ENCODE results near the gene CDC37L1.

The CDC37L1 gene

GRCh38 chr9:4661611-4662010 lies 17.8 kb upstream of the CDC37L1 start:
- peak overlapping the region; percentile 95 to 96 for H3K27ac Mint-ChIP-seq
- H3K4me1 Mint-ChIP-seq (ENCODE audit: low read depth in 2 of 2): peaks cover 42 to 55% of the 10 kb centered on the region in 2 donors
- peaks cover 0 to 2% of the 10 kb centered on the region in 2 donors for H3K9me3 Mint-ChIP-seq
- peaks cover 17% of the 10 kb centered on the region for H3K36me3 Mint-ChIP-seq (ENCODE audit: insufficient read depth)
- no peaks in the 10 kb centered on the region for H3K27me3 Mint-ChIP-seq
- DNase-seq (no peak), ATAC-seq (replicated peaks) (peak; percentile 23)
- peak overlapping the region; percentile 86 to 94 for H3K4me3 Mint-ChIP-seq

GRCh38 chr9:4662108-4662988 lies 17.0 kb upstream of the CDC37L1 start, which contains the start of gene PLPP6:
TSS of gene PLPP6 (plus strand) at chr9:4662294. CDS start at chr9:4662376, 82 bp downstream.
- Mint-ChIP-seq H3K27me3 (no peaks in the 10 kb centered on the region), H3K27ac (peak within 1 kb of the TSS; percentile 95 to 96), H3K4me3 (peak within 1 kb of the TSS; percentile 86 to 94), H3K4me1 (ENCODE audit: low read depth in 2 of 2) (peaks cover 42 to 59% of the 10 kb centered on the region in 2 donors), H3K36me3 (ENCODE audit: insufficient read depth) (peaks cover 17% of the 10 kb centered on the region), H3K9me3 (peaks cover 0 to 2% of the 10 kb centered on the region in 2 donors)
- DNase-seq: peak; percentile 52 to 69 (median 54)
- peak; percentile 66 for ATAC-seq (replicated peaks)

- ATAC-seq (replicated peaks): peak; percentile 37
- Mint-ChIP-seq H3K4me1 (ENCODE audit: low read depth in 2 of 2) (peaks cover 42 to 64% of the 10 kb centered on the region in 2 donors), H3K4me3 (peak overlapping the region; percentile 86 to 94), H3K27me3 (no peaks in the 10 kb centered on the region), H3K9me3 (peaks cover 0 to 2% of the 10 kb centered on the region in 2 donors), H3K27ac (peak overlapping the region; percentile 95 to 96), H3K36me3 (ENCODE audit: insufficient read depth) (peaks cover 17% of the 10 kb centered on the region)
- DNase-seq: peak in 2 of 3 experiments; percentile 5 to 12
Observed at GRCh38 chr9:4662989-4663792, 16.2 kb upstream of the CDC37L1 start.

- H3K27me3 Mint-ChIP-seq: no peaks in the 10 kb centered on the region
- ATAC-seq (replicated peaks) (no peak), DNase-seq (no peak)
- peaks cover 42 to 64% of the 10 kb centered on the region in 2 donors for H3K4me1 Mint-ChIP-seq (ENCODE audit: low read depth in 2 of 2)
- peak overlapping the region; percentile 69 to 96 for H3K27ac Mint-ChIP-seq
- peaks cover 17% of the 10 kb centered on the region for H3K36me3 Mint-ChIP-seq (ENCODE audit: insufficient read depth)
- H3K4me3 Mint-ChIP-seq: peak overlapping the region; percentile 86 to 94
- H3K9me3 Mint-ChIP-seq: peaks cover 0 to 2% of the 10 kb centered on the region in 2 donors
Observed at GRCh38 chr9:4663956-4664355, 15.4 kb upstream of the CDC37L1 start.

GRCh38 chr9:4665357-4665756 lies 14.0 kb upstream of the CDC37L1 start:
- Mint-ChIP-seq H3K27ac (peak overlapping the region; percentile 69 to 90), H3K4me3 (peak overlapping the region; percentile 71 to 87), H3K4me1 (ENCODE audit: low read depth in 2 of 2) (peaks cover 39 to 61% of the 10 kb centered on the region in 2 donors), H3K36me3 (ENCODE audit: insufficient read depth) (peaks cover 17% of the 10 kb centered on the region), H3K9me3 (no peaks in the 10 kb centered on the region), H3K27me3 (no peaks in the 10 kb centered on the region)
- ATAC-seq (replicated peaks) (no peak), DNase-seq (no peak)

GRCh38 chr9:4666042-4666699 lies 13.2 kb upstream of the CDC37L1 start, which contains the start of gene SPATA6L:
TSS of gene SPATA6L (minus strand) at chr9:4666480. CDS start at chr9:4666250, 230 bp downstream.
- Mint-ChIP-seq H3K36me3 (ENCODE audit: insufficient read depth) (peaks cover 17% of the 10 kb centered on the region), H3K9me3 (no peaks in the 10 kb centered on the region), H3K27ac (peak within 1 kb of the TSS; percentile 69 to 90), H3K4me3 (peak within 1 kb of the TSS; percentile 71 to 87), H3K4me1 (ENCODE audit: low read depth in 2 of 2) (peaks cover 38 to 58% of the 10 kb centered on the region in 2 donors), H3K27me3 (no peaks in the 10 kb centered on the region)
- peak; percentile 34 for ATAC-seq (replicated peaks)
- peak; percentile 18 to 37 (median 21) for DNase-seq

- no peak overlapping the region for H3K27ac Mint-ChIP-seq
- H3K36me3 Mint-ChIP-seq (ENCODE audit: insufficient read depth): peaks cover 7% of the 10 kb centered on the region
- ATAC-seq (replicated peaks) (no peak), DNase-seq (no peak)
- no peaks in the 10 kb centered on the region for H3K27me3 Mint-ChIP-seq
- H3K4me3 Mint-ChIP-seq: peak overlapping the region in 1 of 2 donors; percentile 25
- H3K9me3 Mint-ChIP-seq: no peaks in the 10 kb centered on the region
- H3K4me1 Mint-ChIP-seq (ENCODE audit: low read depth in 2 of 2): peaks cover 30 to 47% of the 10 kb centered on the region in 2 donors
Observed at GRCh38 chr9:4667681-4668080, 11.7 kb upstream of the CDC37L1 start.

GRCh38 chr9:4668604-4669003 lies 10.8 kb upstream of the CDC37L1 start:
- Mint-ChIP-seq H3K4me1 (ENCODE audit: low read depth in 2 of 2) (peaks cover 21 to 38% of the 10 kb centered on the region in 2 donors), H3K9me3 (no peaks in the 10 kb centered on the region), H3K27ac (no peak overlapping the region), H3K36me3 (ENCODE audit: insufficient read depth) (no peaks in the 10 kb centered on the region), H3K27me3 (no peaks in the 10 kb centered on the region), H3K4me3 (no peak overlapping the region)
- ATAC-seq (replicated peaks) (no peak), DNase-seq (no peak)

GRCh38 chr9:4669890-4670289 lies 9.5 kb upstream of the CDC37L1 start:
- DNase-seq (no peak), ATAC-seq (replicated peaks) (no peak)
- H3K4me1 Mint-ChIP-seq (ENCODE audit: low read depth in 2 of 2): peaks cover 10 to 26% of the 10 kb centered on the region in 2 donors
- no peaks in the 10 kb centered on the region for H3K36me3 Mint-ChIP-seq (ENCODE audit: insufficient read depth)
- H3K9me3 Mint-ChIP-seq: no peaks in the 10 kb centered on the region
- no peak overlapping the region for H3K27ac Mint-ChIP-seq
- no peak overlapping the region for H3K4me3 Mint-ChIP-seq
- H3K27me3 Mint-ChIP-seq: no peaks in the 10 kb centered on the region

GRCh38 chr9:4670591-4670990 lies 8.8 kb upstream of the CDC37L1 start:
- no peak for DNase-seq
- H3K9me3 Mint-ChIP-seq: no peaks in the 10 kb centered on the region
- H3K4me3 Mint-ChIP-seq: no peak overlapping the region
- peaks cover 0 to 1% of the 10 kb centered on the region in 2 donors for H3K27me3 Mint-ChIP-seq
- H3K4me1 Mint-ChIP-seq (ENCODE audit: low read depth in 2 of 2): peaks cover 7 to 19% of the 10 kb centered on the region in 2 donors
- H3K27ac Mint-ChIP-seq: no peak overlapping the region
- H3K36me3 Mint-ChIP-seq (ENCODE audit: insufficient read depth): no peaks in the 10 kb centered on the region
- ATAC-seq (replicated peaks): no peak

GRCh38 chr9:4671737-4672136 lies 7.6 kb upstream of the CDC37L1 start:
- H3K27ac Mint-ChIP-seq: no peak overlapping the region
- no peaks in the 10 kb centered on the region for H3K36me3 Mint-ChIP-seq (ENCODE audit: insufficient read depth)
- no peak for DNase-seq
- ATAC-seq (replicated peaks): no peak
- peaks cover 0 to 4% of the 10 kb centered on the region in 2 donors for H3K27me3 Mint-ChIP-seq
- no peaks in the 10 kb centered on the region for H3K9me3 Mint-ChIP-seq
- peaks cover 0 to 7% of the 10 kb centered on the region in 2 donors for H3K4me1 Mint-ChIP-seq (ENCODE audit: low read depth in 2 of 2)
- no peak overlapping the region for H3K4me3 Mint-ChIP-seq

- H3K4me1 Mint-ChIP-seq (ENCODE audit: low read depth in 2 of 2): no peaks in the 10 kb centered on the region
- H3K9me3 Mint-ChIP-seq: no peaks in the 10 kb centered on the region
- H3K4me3 Mint-ChIP-seq: no peak overlapping the region
- no peak overlapping the region for H3K27ac Mint-ChIP-seq
- ATAC-seq (replicated peaks) (no peak), DNase-seq (no peak)
- peaks cover 0 to 4% of the 10 kb centered on the region in 2 donors for H3K27me3 Mint-ChIP-seq
- no peaks in the 10 kb centered on the region for H3K36me3 Mint-ChIP-seq (ENCODE audit: insufficient read depth)
Observed at GRCh38 chr9:4674783-4675182, 4.6 kb upstream of the CDC37L1 start.

- no peaks in the 10 kb centered on the region for H3K9me3 Mint-ChIP-seq
- no peak overlapping the region for H3K4me3 Mint-ChIP-seq
- no peaks in the 10 kb centered on the region for H3K36me3 Mint-ChIP-seq (ENCODE audit: insufficient read depth)
- H3K4me1 Mint-ChIP-seq (ENCODE audit: low read depth in 2 of 2): no peaks in the 10 kb centered on the region
- peaks cover 0 to 4% of the 10 kb centered on the region in 2 donors for H3K27me3 Mint-ChIP-seq
- ATAC-seq (replicated peaks) (no peak), DNase-seq (no peak)
- H3K27ac Mint-ChIP-seq: no peak overlapping the region
Observed at GRCh38 chr9:4677392-4677791, 2.0 kb upstream of the CDC37L1 start.
